ENCODE results near the gene OR10H5. TPM values are rescaled to one million over a fixed set of nuclear protein-coding genes. Genes with fewer than 3 reads are reported as not detected.

The OR10H5 gene
- total RNA-seq, 1 experiment from 2014 or later = not detected

- TF ChIP-seq EZH2 (IDR thresholded peaks at IDR 0.05; ENCODE audit: borderline replicate concordance, low read depth, low read length, poor library complexity, severe bottlenecking) (no peak), CTCF (conservative IDR thresholded peaks at IDR 0.05; ENCODE audit: low read depth, low read length) (no peak)
- no peak for DNase-seq (ENCODE audit: low spot score)
- H3K9me3 ChIP-seq (ENCODE audit: low read depth, low read length, poor library complexity, severe bottlenecking) = no peaks in the 10 kb centered on the region
- peaks cover 89% of the 10 kb centered on the region for H3K27me3 ChIP-seq (replicated peaks; ENCODE audit: insufficient read depth, low read depth, low read length, poor library complexity)
- no TSS peak for BruUV-seq (replicated peaks)
- no peaks in the 10 kb centered on the region for H3K4me1 ChIP-seq (ENCODE audit: insufficient read depth, low read length, poor library complexity, severe bottlenecking)
- ChIA-PET POLR2A (ENCODE audit: low non-redundant PET) (no interaction called here), CTCF (no interaction called here)
- intact Hi-C loops (cut with micrococcal nuclease; ENCODE audit: unreplicated experiment) = no loop called here
- H3K36me3 ChIP-seq (ENCODE audit: insufficient read depth, low read length, poor library complexity, severe bottlenecking) = no peaks in the 10 kb centered on the region
- H3K4me3 ChIP-seq (ENCODE audit: low read depth, low read length, poor library complexity, severe bottlenecking) = no peak overlapping the region
- no peak overlapping the region for H3K27ac ChIP-seq (ENCODE audit: low read depth, low read length, poor library complexity, severe bottlenecking)
Observed at GRCh38 chr19:15748239-15748638, 39.2 kb upstream of the OR10H5 start.

GRCh38 chr19:15758379-15758778 lies 29.1 kb upstream of the OR10H5 start:
- intact Hi-C loops (cut with micrococcal nuclease; ENCODE audit: unreplicated experiment) = no loop called here
- H3K9me3 ChIP-seq (ENCODE audit: low read depth, low read length, poor library complexity, severe bottlenecking) = no peaks in the 10 kb centered on the region
- H3K4me1 ChIP-seq (ENCODE audit: insufficient read depth, low read length, poor library complexity, severe bottlenecking) = no peaks in the 10 kb centered on the region
- no peak overlapping the region for H3K27ac ChIP-seq (ENCODE audit: low read depth, low read length, poor library complexity, severe bottlenecking)
- no peaks in the 10 kb centered on the region for H3K36me3 ChIP-seq (ENCODE audit: insufficient read depth, low read length, poor library complexity, severe bottlenecking)
- peaks cover 74% of the 10 kb centered on the region for H3K27me3 ChIP-seq (replicated peaks; ENCODE audit: insufficient read depth, low read depth, low read length, poor library complexity)
- ChIA-PET POLR2A (ENCODE audit: low non-redundant PET) (no interaction called here), CTCF (no interaction called here)
- BruUV-seq (replicated peaks) = no TSS peak
- TF ChIP-seq CTCF (conservative IDR thresholded peaks at IDR 0.05; ENCODE audit: low read depth, low read length) = no peak
- no peak overlapping the region for H3K4me3 ChIP-seq (ENCODE audit: low read depth, low read length, poor library complexity, severe bottlenecking)
- DNase-seq (ENCODE audit: low spot score) = no peak

- DNase-seq (ENCODE audit: low spot score) = no peak
- Histone ChIP-seq H3K36me3 (ENCODE audit: insufficient read depth, low read length, poor library complexity, severe bottlenecking) (no peaks in the 10 kb centered on the region), H3K27ac (ENCODE audit: low read depth, low read length, poor library complexity, severe bottlenecking) (no peak overlapping the region), H3K9me3 (ENCODE audit: low read depth, low read length, poor library complexity, severe bottlenecking) (no peaks in the 10 kb centered on the region), H3K4me3 (ENCODE audit: low read depth, low read length, poor library complexity, severe bottlenecking) (no peak overlapping the region), H3K4me1 (ENCODE audit: insufficient read depth, low read length, poor library complexity, severe bottlenecking) (no peaks in the 10 kb centered on the region), H3K27me3 (replicated peaks; ENCODE audit: insufficient read depth, low read depth, low read length, poor library complexity) (peaks cover 67% of the 10 kb centered on the region)
- intact Hi-C loops (cut with micrococcal nuclease; ENCODE audit: unreplicated experiment) = no loop called here
- ChIA-PET CTCF (no interaction called here), POLR2A (ENCODE audit: low non-redundant PET) (no interaction called here)
- no peak for TF ChIP-seq EZH2 (IDR thresholded peaks at IDR 0.05; ENCODE audit: borderline replicate concordance, low read depth, low read length, poor library complexity, severe bottlenecking)
- TF ChIP-seq CTCF (conservative IDR thresholded peaks at IDR 0.05; ENCODE audit: low read depth, low read length) = peak; percentile 39
- no TSS peak for BruUV-seq (replicated peaks)
Observed at GRCh38 chr19:15759962-15760565, 27.4 kb upstream of the OR10H5 start.

All from A673 (cell line).